ENCODE data around the gene ZNF787. TPM values are rescaled to one million over a fixed set of nuclear protein-coding genes. Genes with fewer than 3 reads are reported as not detected.

ZNF787 gene
- total RNA-seq, 1 experiment from 2014 or later, result 4.4 TPM

- DNase-seq (ENCODE audit: low read depth), result peak; percentile 81
Observed at GRCh38 chr19:56120371-56121179, 520 bp downstream of the ZNF787 start.

- no peak for DNase-seq (ENCODE audit: low read depth)
Observed at GRCh38 chr19:56120002-56120370, 1.1 kb downstream of the ZNF787 start.

GRCh38 chr19:56119582-56119978 lies 1.5 kb downstream of the ZNF787 start:
- peak; percentile 43 for DNase-seq (ENCODE audit: low read depth)

GRCh38 chr19:56118666-56119581 lies 2.2 kb downstream of the ZNF787 start:
- no peak for DNase-seq (ENCODE audit: low read depth)

- no peak for DNase-seq (ENCODE audit: low read depth)
Observed at GRCh38 chr19:56117889-56118288, 3.2 kb downstream of the ZNF787 start.

- DNase-seq (ENCODE audit: low read depth), result no peak
Observed at GRCh38 chr19:56117376-56117884, 3.7 kb downstream of the ZNF787 start.

GRCh38 chr19:56116606-56117005 lies 4.5 kb downstream of the ZNF787 start:
- DNase-seq (ENCODE audit: low read depth), result no peak

GRCh38 chr19:56115490-56115889 lies 5.6 kb downstream of the ZNF787 start:
- DNase-seq (ENCODE audit: low read depth), result no peak

GRCh38 chr19:56114778-56115110 lies 6.4 kb downstream of the ZNF787 start:
- DNase-seq (ENCODE audit: low read depth), result no peak

- DNase-seq (ENCODE audit: low read depth), result no peak
Observed at GRCh38 chr19:56114051-56114777, 6.9 kb downstream of the ZNF787 start.

GRCh38 chr19:56113074-56113632 lies 7.9 kb downstream of the ZNF787 start:
- DNase-seq (ENCODE audit: low read depth), result no peak

- no peak for DNase-seq (ENCODE audit: low read depth)
Observed at GRCh38 chr19:56112313-56112709, 8.8 kb downstream of the ZNF787 start.

- DNase-seq (ENCODE audit: low read depth), result no peak
Observed at GRCh38 chr19:56111601-56112312, 9.3 kb downstream of the ZNF787 start.

GRCh38 chr19:56110515-56111448 lies 10.3 kb downstream of the ZNF787 start:
- DNase-seq (ENCODE audit: low read depth), result no peak

GRCh38 chr19:56109226-56109625 lies 11.9 kb downstream of the ZNF787 start:
- DNase-seq (ENCODE audit: low read depth), result no peak

GRCh38 chr19:56108447-56109195 lies 12.5 kb downstream of the ZNF787 start:
- DNase-seq (ENCODE audit: low read depth), result no peak

- no peak for DNase-seq (ENCODE audit: low read depth)
Observed at GRCh38 chr19:56107626-56108351, 13.3 kb downstream of the ZNF787 start.

- DNase-seq (ENCODE audit: low read depth), result no peak
Observed at GRCh38 chr19:56106993-56107392, 14.1 kb downstream of the ZNF787 start.
